Astrocyte of the spinal cord (primary cell): ENCODE measurements around the gene FMR1.
A peak's percentile ranks its signal among the peaks of the same experiment; 100 is the strongest.

ENCODE experiments used
- DNase-seq: peaks from one replicate; pipeline ENCODE4 v3.0.0; 2011; ENCODE audit warnings: low read depth, low spot score
- H3K4me3 ChIP-seq: 2 replicates; pipeline ENCODE4 v1.5.1; 2011; ENCODE audit warnings: low read depth, mild to moderate bottlenecking, low read length, moderate library complexity
- CTCF ChIP-seq: IDR thresholded peaks from 2 replicates; pipeline ENCODE4 v1.5.1; 2012; ENCODE audit warnings: low read depth, mild to moderate bottlenecking, low read length, inconsistent platforms
- in situ Hi-C: cut with HindIII; loops from 2 replicates; pipeline ENCODE4 v1.10.0; 2017; ENCODE audit warnings: low sequenced_read_pairs

FMR1 gene

GRCh38 chrX:147891896-147892295, 19.8 kb upstream of the FMR1 start:
- TF ChIP-seq CTCF: no peak
- DNase-seq: peak; percentile 3
- H3K4me3 ChIP-seq: no peak overlapping the region
- in situ Hi-C loops: no loop called here

GRCh38 chrX:147893741-147894140, 18.0 kb upstream of the FMR1 start:
- H3K4me3 ChIP-seq: no peak overlapping the region
- DNase-seq: no peak
- in situ Hi-C loops: no loop called here
- no peak for TF ChIP-seq CTCF

DNA sequence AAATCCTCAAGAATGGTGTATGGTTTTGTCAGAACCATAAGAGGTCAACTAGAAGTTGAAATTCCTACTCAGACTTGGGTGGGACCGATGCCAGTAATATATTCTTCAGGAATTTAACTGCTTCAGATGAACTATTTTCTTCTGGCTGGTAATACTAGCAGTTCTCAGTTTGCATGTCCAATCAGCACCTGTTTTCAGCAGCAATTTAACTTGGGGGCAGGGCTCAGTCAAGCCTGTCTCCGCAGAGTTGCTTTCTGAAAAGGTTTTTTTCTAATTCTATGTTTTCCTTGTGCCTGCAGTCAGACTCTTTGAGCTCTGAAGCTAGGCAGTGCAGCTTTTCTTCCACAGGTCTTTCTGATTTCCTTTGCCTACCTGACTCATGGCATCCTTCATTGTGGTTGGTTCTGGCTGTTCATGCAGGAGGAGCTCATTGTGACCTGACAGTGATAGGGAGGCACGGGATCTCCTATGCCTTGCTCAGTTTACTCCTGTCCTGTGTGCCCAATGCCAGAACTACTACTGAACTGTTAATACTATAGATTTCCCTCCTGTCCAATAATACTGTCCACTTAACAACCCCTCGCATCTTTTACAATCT, 17.3 kb upstream of the FMR1 start:
- TF ChIP-seq CTCF: no peak
- no peak overlapping the region for H3K4me3 ChIP-seq
- peak; percentile 6 for DNase-seq
- in situ Hi-C loops: no loop called here

DNA sequence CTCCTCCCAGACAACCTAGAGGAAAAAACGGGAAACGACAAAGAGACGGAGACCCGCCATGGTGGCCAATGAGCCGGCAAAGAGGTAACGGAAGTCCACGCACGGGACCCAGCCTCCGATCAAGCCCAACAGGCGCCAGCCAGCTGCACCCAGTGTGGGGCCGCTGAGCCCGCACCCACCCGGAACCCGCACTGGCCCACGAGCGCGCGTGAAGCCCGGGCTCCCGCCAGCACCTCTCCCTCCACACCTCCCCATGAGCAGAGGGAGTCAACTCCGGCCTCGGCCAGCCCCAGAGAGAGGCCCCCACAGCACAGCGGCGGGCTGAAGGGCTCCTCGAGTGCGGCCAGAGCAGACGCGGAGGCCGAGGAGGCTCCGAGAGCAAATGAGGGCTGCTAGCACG, 14.6 kb upstream of the FMR1 start:
- H3K4me3 ChIP-seq: no peak overlapping the region
- in situ Hi-C loops: no loop called here
- TF ChIP-seq CTCF: no peak
- DNase-seq: no peak

DNA sequence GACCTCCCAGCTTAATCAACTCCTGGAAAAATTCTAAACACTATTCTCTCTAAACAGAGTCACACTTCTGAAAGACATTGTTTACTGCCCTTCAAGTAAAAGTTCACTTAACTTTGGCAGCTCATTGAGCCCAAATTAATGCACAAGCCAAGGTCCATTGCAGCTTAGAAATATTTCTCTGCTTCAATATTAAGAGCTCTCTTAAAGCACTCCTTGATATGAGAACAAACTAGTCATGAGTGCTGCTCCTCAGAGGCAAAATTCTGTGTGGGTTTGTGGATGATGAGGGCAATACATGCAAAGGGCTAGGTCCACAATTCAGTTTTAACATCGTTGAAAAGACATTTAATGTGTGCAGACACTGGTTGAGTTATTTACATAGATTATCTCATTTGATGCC, 12.8 kb upstream of the FMR1 start:
- DNase-seq: no peak
- no peak overlapping the region for H3K4me3 ChIP-seq
- no peak for TF ChIP-seq CTCF
- in situ Hi-C loops: no loop called here

DNA sequence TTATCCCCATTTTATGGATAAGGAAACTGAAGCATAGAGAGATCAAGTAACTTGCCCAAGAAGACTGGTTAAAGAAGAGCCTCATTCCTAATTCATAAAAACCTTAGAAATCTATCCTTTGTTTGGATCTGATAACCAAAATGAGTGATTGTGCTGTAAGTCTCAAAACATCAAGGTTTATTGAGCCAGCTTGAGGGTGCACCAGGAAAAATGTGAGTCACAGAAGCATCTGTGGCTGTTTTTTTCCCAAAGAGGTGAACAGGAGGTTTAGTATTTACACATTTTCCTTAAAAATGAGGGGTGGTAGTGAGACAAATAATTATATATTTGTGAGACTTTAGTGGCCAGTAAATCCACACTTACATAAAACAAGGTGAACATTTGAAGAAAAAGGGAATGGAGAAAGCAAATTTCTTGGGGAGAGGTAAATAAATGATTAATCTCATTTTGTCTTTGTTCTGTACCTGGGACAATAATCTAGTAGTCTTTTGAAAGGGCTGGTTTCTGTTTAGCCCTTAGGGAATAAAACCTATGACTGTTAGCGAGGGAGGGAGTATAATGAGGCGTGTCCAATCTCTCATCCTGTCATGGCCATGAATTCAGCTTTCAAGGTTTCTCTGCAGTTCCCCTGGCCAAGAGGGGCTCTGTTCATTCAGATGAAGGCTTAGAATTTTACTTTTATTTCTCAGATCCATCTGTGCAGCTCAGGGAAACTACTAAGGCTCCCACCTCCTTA, 12.2 kb upstream of the FMR1 start:
- TF ChIP-seq CTCF: no peak
- no peak for DNase-seq
- no peak overlapping the region for H3K4me3 ChIP-seq
- in situ Hi-C loops: no loop called here
